Mesendoderm (in vitro differentiated cells): ENCODE data around the gene RAB25.
"Not testable (repeated sequence)": the region's sequence is repeated elsewhere in the genome, so short reads cannot be mapped to it uniquely, and the experiment has no call there.

Source experiments
- DNase-seq: peaks from one replicate; pipeline ENCODE4 v3.0.0; 2013
- H2AK5ac ChIP-seq: 2 replicates; pipeline ENCODE4 v1.6.1; 2013; ENCODE audit warnings: low read length, inconsistent platforms
- H2BK120ac ChIP-seq: 2 replicates; pipeline ENCODE4 v1.6.1; 2013; ENCODE audit warnings: low read depth, mild to moderate bottlenecking, low read length, moderate library complexity, mixed read lengths
- H2BK15ac ChIP-seq: replicated peaks from 2 replicates; pipeline ENCODE4 v1.6.1; 2013; ENCODE audit warnings: low read depth, mild to moderate bottlenecking, moderate library complexity
- H2BK5ac ChIP-seq: 2 replicates; pipeline ENCODE4 v1.6.1; 2013; ENCODE audit warnings: low read length, inconsistent platforms
- H3K18ac ChIP-seq: 2 replicates; pipeline ENCODE4 v1.6.1; 2013; ENCODE audit warnings: mild to moderate bottlenecking, low read length, mixed read lengths
- H3K23ac ChIP-seq: one replicate; pipeline ENCODE4 v1.6.1; 2013; ENCODE audit warnings: low read length
- H3K27ac ChIP-seq: 2 replicates; pipeline ENCODE4 v1.5.1; 2013; ENCODE audit warnings: low read depth, mild to moderate bottlenecking, inconsistent platforms, low read length, moderate library complexity
- H3K27me3 ChIP-seq: 2 replicates; pipeline ENCODE4 v1.6.1; 2013; ENCODE audit warnings: low read length, control low read depth, mild to moderate bottlenecking, inconsistent platforms; ENCODE audit not compliant: insufficient read depth, poor library complexity
- H3K36me3 ChIP-seq: 2 replicates; pipeline ENCODE4 v1.6.1; 2013; ENCODE audit warnings: low read length, inconsistent platforms; ENCODE audit not compliant: control insufficient read depth, insufficient read depth
- H3K4ac ChIP-seq: one replicate; pipeline ENCODE4 v1.6.1; 2013; ENCODE audit warnings: low read depth, mild to moderate bottlenecking, low read length, moderate library complexity
- H3K4me1 ChIP-seq: 2 replicates; pipeline ENCODE4 v1.6.1; 2013; ENCODE audit warnings: low read depth, low read length, inconsistent platforms; ENCODE audit not compliant: control insufficient read depth
- H3K4me2 ChIP-seq: 2 replicates; pipeline ENCODE4 v1.6.1; 2013; ENCODE audit warnings: low read length
- H3K4me3 ChIP-seq: 2 replicates; pipeline ENCODE4 v1.5.1; 2013; ENCODE audit warnings: mild to moderate bottlenecking, low read length
- H3K56ac ChIP-seq: one replicate; pipeline ENCODE4 v1.6.1; 2013; ENCODE audit warnings: low read length
- H3K79me1 ChIP-seq: 2 replicates; pipeline ENCODE4 v1.6.1; 2013; ENCODE audit warnings: low read length, inconsistent platforms
- H3K79me2 ChIP-seq: 2 replicates; pipeline ENCODE4 v1.6.1; 2013; ENCODE audit warnings: mild to moderate bottlenecking, low read length; ENCODE audit not compliant: control insufficient read depth, insufficient read depth
- H3K9ac ChIP-seq: 2 replicates; pipeline ENCODE4 v1.6.1; 2013; ENCODE audit warnings: low read length, inconsistent platforms
- H4K5ac ChIP-seq: one replicate; pipeline ENCODE4 v1.6.1; 2013; ENCODE audit warnings: low read length
- H4K8ac ChIP-seq: one replicate; pipeline ENCODE4 v1.6.1; 2013; ENCODE audit warnings: low read depth, mild to moderate bottlenecking, control low read depth, low read length, moderate library complexity
- WGBS: extraction: QIAGEN DNeasy Blood & Tissue Kit; methylation state at CpG from one replicate; pipeline ENCODE4 v1.1.7; 2013; ENCODE audit warnings: low lambda C conversion rate, missing lambda C conversion rate; ENCODE audit not compliant: insufficient coverage; ENCODE audit errors: extremely low coverage; 5-methylcytosine and 5-hydroxymethylcytosine counted together

RAB25 gene

GRCh38 chr1:156067262-156067661, 6.3 kb downstream of the RAB25 start:
- Histone ChIP-seq H2BK5ac (no peak overlapping the region), H3K9ac (no peak overlapping the region), H2BK15ac (no peak overlapping the region), H3K4ac (no peak overlapping the region), H4K5ac (no peak overlapping the region), H2AK5ac (no peak overlapping the region), H3K18ac (no peak overlapping the region), H3K27me3 (no peaks in the 10 kb centered on the region), H3K4me2 (no peak overlapping the region), H3K23ac (no peak overlapping the region), H3K4me1 (peaks cover 2% of the 10 kb centered on the region), H3K79me1 (peaks cover 2% of the 10 kb centered on the region), H4K8ac (no peak overlapping the region), H3K36me3 (no peaks in the 10 kb centered on the region), H3K79me2 (peaks cover 1% of the 10 kb centered on the region), H3K56ac (no peak overlapping the region), H2BK120ac (no peak overlapping the region), H3K27ac (no peak overlapping the region), H3K4me3 (no peak overlapping the region)
- no CpG with 5 or more reads among the region's 2 CpGs for WGBS
- DNase-seq, result no peak

- no peak overlapping the region for H3K27ac ChIP-seq
Observed at GRCh38 chr1:156069490-156070455, 8.8 kb downstream of the RAB25 start.

DNA sequence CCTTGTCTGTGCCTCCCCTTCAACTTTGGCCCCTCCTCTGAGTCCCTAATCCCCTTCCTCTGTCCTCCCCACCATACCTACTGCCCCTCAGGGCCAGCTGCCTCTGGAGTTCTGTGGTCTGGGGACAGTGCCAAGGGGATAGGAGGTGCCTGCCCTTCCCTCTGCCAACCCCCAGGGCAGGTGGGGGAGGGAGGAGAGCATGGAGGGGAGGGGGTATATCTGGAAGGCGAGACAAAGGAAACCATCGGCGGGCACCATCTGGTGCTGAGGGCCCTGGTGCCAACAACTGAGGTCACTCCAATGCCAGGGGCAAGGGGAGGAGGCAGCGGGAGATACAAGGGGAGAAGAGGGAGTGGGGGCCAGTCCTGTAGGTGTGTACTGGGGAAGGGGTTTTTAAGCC, 9.6 kb downstream of the RAB25 start:
- H4K8ac ChIP-seq, result no peak overlapping the region
- no peak overlapping the region for H3K4me3 ChIP-seq
- H3K23ac ChIP-seq, result no peak overlapping the region
- no peak overlapping the region for H4K5ac ChIP-seq
- no peak overlapping the region for H2BK120ac ChIP-seq
- no peak for DNase-seq
- no peaks in the 10 kb centered on the region for H3K36me3 ChIP-seq
- no peak overlapping the region for H3K18ac ChIP-seq
- WGBS, result no CpG with 5 or more reads among the region's 4 CpGs
- H3K27ac ChIP-seq, result no peak overlapping the region
- H3K4me2 ChIP-seq, result no peak overlapping the region
- H3K27me3 ChIP-seq, result no peaks in the 10 kb centered on the region
- H3K4me1 ChIP-seq, result peaks cover 15% of the 10 kb centered on the region
- no peak overlapping the region for H2BK15ac ChIP-seq
- no peak overlapping the region for H3K56ac ChIP-seq
- no peak overlapping the region for H2AK5ac ChIP-seq
- H3K4ac ChIP-seq, result no peak overlapping the region
- H3K79me1 ChIP-seq, result peaks cover 8% of the 10 kb centered on the region
- peaks cover 6% of the 10 kb centered on the region for H3K79me2 ChIP-seq
- no peak overlapping the region for H2BK5ac ChIP-seq
- H3K9ac ChIP-seq, result no peak overlapping the region

More at GRCh38 chr1:156069490-156070455, 8.8 kb downstream of the RAB25 start:
- no peak overlapping the region for H4K5ac ChIP-seq
- no peak overlapping the region for H3K4ac ChIP-seq
- no peaks in the 10 kb centered on the region for H3K79me2 ChIP-seq
- no peak overlapping the region for H3K9ac ChIP-seq
- no peak overlapping the region for H2BK5ac ChIP-seq
- no peak for DNase-seq
- no peak overlapping the region for H3K4me2 ChIP-seq
- no peak overlapping the region for H3K18ac ChIP-seq
- peaks cover 9% of the 10 kb centered on the region for H3K4me1 ChIP-seq
- H3K79me1 ChIP-seq, result peaks cover 6% of the 10 kb centered on the region
- H2AK5ac ChIP-seq, result no peak overlapping the region
- H3K27me3 ChIP-seq, result no peaks in the 10 kb centered on the region
- H3K56ac ChIP-seq, result no peak overlapping the region
- no peak overlapping the region for H3K4me3 ChIP-seq
- WGBS, result no CpG with 5 or more reads among the region's 3 CpGs
- H2BK120ac ChIP-seq, result no peak overlapping the region
- H4K8ac ChIP-seq, result no peak overlapping the region
- no peaks in the 10 kb centered on the region for H3K36me3 ChIP-seq
- H3K23ac ChIP-seq, result no peak overlapping the region
- no peak overlapping the region for H2BK15ac ChIP-seq

DNA sequence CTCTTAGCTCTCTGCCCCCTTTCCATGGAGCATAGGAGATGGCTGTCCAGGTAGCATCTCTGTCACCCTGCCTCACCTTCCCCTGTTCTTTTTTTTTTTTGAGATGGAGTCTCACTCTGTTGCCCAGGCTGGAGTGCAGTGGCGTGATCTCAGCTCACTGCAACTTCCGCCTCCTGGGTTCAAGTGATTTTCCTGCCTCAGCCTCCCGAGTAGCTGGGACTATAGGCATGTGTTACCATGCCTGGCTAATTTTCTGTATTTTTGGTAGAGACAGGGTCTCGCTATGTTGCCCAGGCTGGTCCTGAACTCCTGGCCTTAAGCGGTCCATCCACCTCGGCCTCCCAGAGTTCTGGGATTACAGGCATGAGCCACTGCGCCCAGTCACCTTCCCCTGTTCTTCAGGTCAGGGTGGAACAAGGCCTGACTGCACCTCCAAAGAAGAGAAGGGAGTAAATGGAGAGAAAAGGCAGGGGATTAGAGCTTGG, 10.4 kb downstream of the RAB25 start:
- not testable (repeated sequence) for H2AK5ac ChIP-seq, H2BK5ac ChIP-seq, H4K5ac ChIP-seq, H2BK120ac ChIP-seq, H3K4me2 ChIP-seq, H3K18ac ChIP-seq, H3K56ac ChIP-seq, H3K23ac ChIP-seq, H3K36me3 ChIP-seq, H3K79me1 ChIP-seq, H3K27me3 ChIP-seq, H3K4me3 ChIP-seq, H2BK15ac ChIP-seq, DNase-seq, H3K4ac ChIP-seq, H3K9ac ChIP-seq, H3K27ac ChIP-seq, H4K8ac ChIP-seq
- no CpG with 5 or more reads among the region's 7 CpGs for WGBS
- peaks cover 21% of the 10 kb centered on the region for H3K4me1 ChIP-seq
- peaks cover 14% of the 10 kb centered on the region for H3K79me2 ChIP-seq

DNA sequence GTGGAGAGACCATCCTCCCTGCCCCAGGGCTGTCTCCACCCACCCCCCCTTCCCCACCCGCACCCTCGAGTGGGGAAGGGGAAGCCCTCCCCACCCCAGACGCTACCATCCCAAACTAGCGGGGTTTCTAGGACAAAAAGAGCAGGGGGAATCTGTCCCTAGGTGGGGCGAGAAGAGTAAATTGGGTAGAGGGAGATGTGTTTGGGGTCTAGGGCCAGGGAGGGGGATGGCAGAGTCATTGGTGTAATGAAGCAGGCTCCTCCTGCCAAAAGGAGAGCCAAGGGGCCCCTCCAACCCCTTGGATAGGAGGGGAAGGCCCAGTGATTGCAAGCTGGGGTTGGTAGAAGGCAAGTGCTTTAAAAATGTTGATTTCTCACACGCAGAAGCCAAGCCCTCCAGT, 11.3 kb downstream of the RAB25 start:
- WGBS, result no CpG with 5 or more reads among the region's 6 CpGs
- peaks cover 5% of the 10 kb centered on the region for H3K36me3 ChIP-seq
- no peak overlapping the region for H3K4ac ChIP-seq
- H3K4me3 ChIP-seq, result no peak overlapping the region
- no peak overlapping the region for H2BK5ac ChIP-seq
- H3K56ac ChIP-seq, result no peak overlapping the region
- no peak overlapping the region for H4K8ac ChIP-seq
- peaks cover 13% of the 10 kb centered on the region for H3K79me1 ChIP-seq
- H3K23ac ChIP-seq, result no peak overlapping the region
- no peak overlapping the region for H4K5ac ChIP-seq
- H3K79me2 ChIP-seq, result peaks cover 20% of the 10 kb centered on the region
- H3K4me2 ChIP-seq, result no peak overlapping the region
- H3K18ac ChIP-seq, result no peak overlapping the region
- H3K9ac ChIP-seq, result no peak overlapping the region
- H2AK5ac ChIP-seq, result no peak overlapping the region
- no peak for DNase-seq
- no peak overlapping the region for H2BK120ac ChIP-seq
- H3K4me1 ChIP-seq, result peaks cover 27% of the 10 kb centered on the region
- H3K27ac ChIP-seq, result no peak overlapping the region
- no peaks in the 10 kb centered on the region for H3K27me3 ChIP-seq
- no peak overlapping the region for H2BK15ac ChIP-seq
